Adrenal gland (tissue), 5 donors: Measurements from ENCODE around the gene FCHSD2.

ENCODE experiments used
- POLR2A ChIP-seq, 2 donors: fragments of 450-650 bp; IDR thresholded peaks; one replicate each; pipeline ENCODE4 v1.6.1; 2017; ENCODE audit warnings: antibody characterized with exemption in 2 of 2, mild to moderate bottlenecking in 2 of 2, moderate library complexity in 1 of 2
- TF ChIP-seq, protein P1 (sequence below), 6 experiments: fragments of 450-650 bp in 4 of 6; fragments of 200-600 bp in 2 of 6; sonication (generic) in 1 of 6; IDR thresholded peaks; 1 replicate in 5 of 6; 2 replicates in 1 of 6; pipeline versions ENCODE4 v1.5.1 to v1.8.0; 2016 to 2021; ENCODE audit warnings: antibody characterized with exemption in 6 of 6, mild to moderate bottlenecking in 2 of 6, moderate library complexity in 1 of 6
- donor health status: DM: no; HTN: no; CAD: no.

GRCh38 chr11:73152861-73153483 is 10.9 kb upstream of the FCHSD2 start:
- no peak for TF ChIP-seq POLR2A (IDR thresholded peaks at IDR 0.05)
- TF ChIP-seq, protein P1, sequence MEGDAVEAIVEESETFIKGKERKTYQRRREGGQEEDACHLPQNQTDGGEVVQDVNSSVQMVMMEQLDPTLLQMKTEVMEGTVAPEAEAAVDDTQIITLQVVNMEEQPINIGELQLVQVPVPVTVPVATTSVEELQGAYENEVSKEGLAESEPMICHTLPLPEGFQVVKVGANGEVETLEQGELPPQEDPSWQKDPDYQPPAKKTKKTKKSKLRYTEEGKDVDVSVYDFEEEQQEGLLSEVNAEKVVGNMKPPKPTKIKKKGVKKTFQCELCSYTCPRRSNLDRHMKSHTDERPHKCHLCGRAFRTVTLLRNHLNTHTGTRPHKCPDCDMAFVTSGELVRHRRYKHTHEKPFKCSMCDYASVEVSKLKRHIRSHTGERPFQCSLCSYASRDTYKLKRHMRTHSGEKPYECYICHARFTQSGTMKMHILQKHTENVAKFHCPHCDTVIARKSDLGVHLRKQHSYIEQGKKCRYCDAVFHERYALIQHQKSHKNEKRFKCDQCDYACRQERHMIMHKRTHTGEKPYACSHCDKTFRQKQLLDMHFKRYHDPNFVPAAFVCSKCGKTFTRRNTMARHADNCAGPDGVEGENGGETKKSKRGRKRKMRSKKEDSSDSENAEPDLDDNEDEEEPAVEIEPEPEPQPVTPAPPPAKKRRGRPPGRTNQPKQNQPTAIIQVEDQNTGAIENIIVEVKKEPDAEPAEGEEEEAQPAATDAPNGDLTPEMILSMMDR (IDR thresholded peaks at IDR 0.05), result no peak
